ENCODE data around the gene PRAMEF6. TPM values are rescaled to one million over a fixed set of nuclear protein-coding genes. Genes with fewer than 3 reads are reported as not detected.
"Not testable (repeated sequence)": the region's sequence is repeated elsewhere in the genome, so short reads cannot be mapped to it uniquely, and the experiment has no call there.

PRAMEF6 gene
- not detected for total RNA-seq
- long read RNA-seq = 0 reads

GRCh38 chr1:12947480-12947879 lies at the start of gene PRAMEF6:
Gene PRAMEF6 (minus strand): TSS chr1:12947580. CDS start chr1:12942518, 5,062 bp downstream.
- intact Hi-C loops (cut with micrococcal nuclease); DNase-seq; ATAC-seq: not testable (repeated sequence)

GRCh38 chr1:12924368-12924767 lies 23.0 kb downstream of the PRAMEF6 start:
- intact Hi-C loops (cut with micrococcal nuclease); DNase-seq; ATAC-seq: not testable (repeated sequence)

- ATAC-seq; DNase-seq; intact Hi-C loops (cut with micrococcal nuclease): not testable (repeated sequence)
Observed at GRCh38 chr1:12921749-12922148, 25.6 kb downstream of the PRAMEF6 start.

- DNase-seq; intact Hi-C loops (cut with micrococcal nuclease); ATAC-seq: not testable (repeated sequence)
Observed at GRCh38 chr1:12916310-12916709, 31.1 kb downstream of the PRAMEF6 start, which contains the start of gene PRAMEF7. Gene PRAMEF7 (plus strand): TSS chr1:12916610. CDS start chr1:12917693, 1,083 bp downstream.

GRCh38 chr1:12903793-12904572 lies 43.4 kb downstream of the PRAMEF6 start:
- intact Hi-C loops (cut with micrococcal nuclease) = not testable (repeated sequence)

GRCh38 chr1:12899186-12899585 lies 48.2 kb downstream of the PRAMEF6 start:
- DNase-seq; intact Hi-C loops (cut with micrococcal nuclease); ATAC-seq: not testable (repeated sequence)

More at GRCh38 chr1:12903793-12904572, 43.4 kb downstream of the PRAMEF6 start:
- not testable (repeated sequence) for DNase-seq, ATAC-seq

GRCh38 chr1:12898170-12898569 lies 49.2 kb downstream of the PRAMEF6 start, which contains the start of gene PRAMEF10:
Gene PRAMEF10 (minus strand): TSS chr1:12898270. CDS start chr1:12895847, 2,423 bp downstream.
- intact Hi-C loops (cut with micrococcal nuclease); DNase-seq; ATAC-seq: not testable (repeated sequence)

Other genes starting within 250 kb of the PRAMEF6 start
- not detected for gene AADACL3, start 231.5 kb downstream of the PRAMEF6 start, total RNA-seq
- not detected for gene CFAP107, start 201.4 kb downstream of the PRAMEF6 start, total RNA-seq
- gene PRAMEF12, start 173.8 kb downstream of the PRAMEF6 start, total RNA-seq = not detected
- gene PRAMEF1, start 156.2 kb downstream of the PRAMEF6 start, total RNA-seq = not detected
- gene PRAMEF11, start 116.2 kb downstream of the PRAMEF6 start, total RNA-seq = not detected
- not detected for gene HNRNPCL1, start 98.9 kb downstream of the PRAMEF6 start, total RNA-seq
- gene PRAMEF2, start 90.5 kb downstream of the PRAMEF6 start, total RNA-seq = not detected
- not detected for gene PRAMEF4, start 61.4 kb downstream of the PRAMEF6 start, total RNA-seq
- gene PRAMEF10, start 49.3 kb downstream of the PRAMEF6 start, total RNA-seq = not detected
- not detected for gene PRAMEF7, start 31.0 kb downstream of the PRAMEF6 start, total RNA-seq
- gene PRAMEF27, start 109.0 kb upstream of the PRAMEF6 start, total RNA-seq = not detected
- gene HNRNPCL3, start 113.2 kb upstream of the PRAMEF6 start, total RNA-seq = not detected
- gene PRAMEF25, start 123.2 kb upstream of the PRAMEF6 start, total RNA-seq = not detected
- not detected for gene HNRNPCL2, start 169.3 kb upstream of the PRAMEF6 start, total RNA-seq
- not detected for gene PRAMEF26, start 208.4 kb upstream of the PRAMEF6 start, total RNA-seq
- gene HNRNPCL4, start 218.1 kb upstream of the PRAMEF6 start, total RNA-seq = not detected
- not detected for gene PRAMEF9, start 224.3 kb upstream of the PRAMEF6 start, total RNA-seq